HG02759 (cell line): ENCODE data around the gene NPW.

Experiments used
- ATAC-seq: cut with Tn5 transposase; IDR thresholded peaks from one replicate; pipeline ENCODE4 v1.9.1; 2021; ENCODE audit warnings: mild to moderate bottlenecking, moderate library complexity; ENCODE audit not compliant: unreplicated experiment

NPW gene

GRCh38 chr16:2019518-2019920 is at the start of gene NPW:
Gene NPW, plus strand, starts transcription at chr16:2019785.
- no peak for ATAC-seq

GRCh38 chr16:1971796-1972489 is 47.6 kb upstream of the NPW start, which contains the start of gene TBL3:
Gene TBL3, plus strand, starts transcription at chr16:1972053. Its CDS starts 112 bp downstream, at chr16:1972165.
- ATAC-seq, result peak; percentile 89

GRCh38 chr16:1972490-1972877 is 47.1 kb upstream of the NPW start:
- no peak for ATAC-seq

GRCh38 chr16:1973461-1974156 is 46.0 kb upstream of the NPW start:
- ATAC-seq, result no peak

GRCh38 chr16:1974157-1975070 is 45.2 kb upstream of the NPW start:
- no peak for ATAC-seq

GRCh38 chr16:1975432-1976215 is 44.0 kb upstream of the NPW start:
- no peak for ATAC-seq

GRCh38 chr16:1976216-1976520 is 43.4 kb upstream of the NPW start:
- no peak for ATAC-seq

- ATAC-seq, result no peak
These were observed 42.4 kb upstream of the NPW start for GRCh38 chr16:1976951-1977874.

GRCh38 chr16:1977875-1978268 is 41.7 kb upstream of the NPW start:
- no peak for ATAC-seq

GRCh38 chr16:1978476-1979120 is 41.0 kb upstream of the NPW start:
- no peak for ATAC-seq

- ATAC-seq, result no peak
These were observed 40.1 kb upstream of the NPW start for GRCh38 chr16:1979271-1980029.

GRCh38 chr16:1980030-1980769 is 39.4 kb upstream of the NPW start:
- ATAC-seq, result no peak

GRCh38 chr16:1980770-1981087 is 38.9 kb upstream of the NPW start:
- no peak for ATAC-seq

GRCh38 chr16:1981398-1981836 is 38.2 kb upstream of the NPW start, which contains the start of gene NOXO1:
Gene NOXO1, minus strand, starts transcription at chr16:1981469. Its CDS starts 290 bp downstream, at chr16:1981179.
- ATAC-seq, result no peak

GRCh38 chr16:1982013-1982433 is 37.6 kb upstream of the NPW start:
- no peak for ATAC-seq

GRCh38 chr16:1982991-1983543 is 36.5 kb upstream of the NPW start:
- no peak for ATAC-seq

- ATAC-seq, result peak; percentile 80
These were observed 35.8 kb upstream of the NPW start, which contains the start of gene GFER for GRCh38 chr16:1983544-1984346. Gene GFER, plus strand, starts transcription at chr16:1984193. Its CDS starts 26 bp downstream, at chr16:1984219.
